HG03558 (cell line): Measurements from ENCODE around the gene CAVIN4.

Source experiments
- ATAC-seq: cut with Tn5 transposase; IDR thresholded peaks from one replicate; pipeline ENCODE4 v1.9.1; 2021; ENCODE audit warnings: moderate number of reproducible peaks; ENCODE audit not compliant: unreplicated experiment; ENCODE audit errors: extremely low read depth

The CAVIN4 gene, protein sequence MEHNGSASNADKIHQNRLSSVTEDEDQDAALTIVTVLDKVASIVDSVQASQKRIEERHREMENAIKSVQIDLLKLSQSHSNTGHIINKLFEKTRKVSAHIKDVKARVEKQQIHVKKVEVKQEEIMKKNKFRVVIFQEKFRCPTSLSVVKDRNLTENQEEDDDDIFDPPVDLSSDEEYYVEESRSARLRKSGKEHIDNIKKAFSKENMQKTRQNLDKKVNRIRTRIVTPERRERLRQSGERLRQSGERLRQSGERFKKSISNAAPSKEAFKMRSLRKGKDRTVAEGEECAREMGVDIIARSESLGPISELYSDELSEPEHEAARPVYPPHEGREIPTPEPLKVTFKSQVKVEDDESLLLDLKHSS

DNA sequence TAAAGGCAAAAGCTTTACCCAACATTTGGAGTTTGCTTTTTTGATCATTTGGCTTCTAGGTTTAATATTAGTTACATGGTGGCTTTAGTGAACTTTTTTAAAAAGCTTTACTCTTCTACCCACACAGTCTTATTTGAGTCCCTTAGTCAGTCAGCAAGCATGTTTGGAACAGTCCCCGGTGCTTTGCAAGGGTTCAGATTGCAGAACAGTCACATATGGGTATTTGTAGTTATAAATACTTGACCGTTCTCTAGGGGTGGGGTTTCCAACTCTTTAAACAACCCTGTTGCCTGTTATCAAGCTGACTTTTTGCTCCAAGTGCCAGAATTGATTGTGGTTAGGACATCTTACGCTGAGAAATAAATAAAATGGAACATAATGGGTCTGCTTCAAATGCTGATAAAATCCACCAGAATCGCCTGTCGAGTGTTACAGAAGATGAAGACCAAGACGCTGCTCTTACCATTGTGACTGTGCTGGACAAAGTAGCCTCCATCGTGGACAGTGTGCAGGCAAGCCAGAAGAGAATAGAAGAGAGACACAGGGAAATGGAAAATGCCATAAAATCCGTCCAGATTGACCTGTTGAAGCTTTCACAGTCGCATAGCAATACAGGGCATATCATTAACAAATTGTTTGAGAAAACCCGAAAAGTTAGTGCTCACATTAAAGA, at the start of gene CAVIN4:
Gene CAVIN4 (plus strand): TSS at position 304 of the 673 bp plus-strand sequence. CDS start 65 bp downstream, at position 369.
- ATAC-seq = no peak

DNA sequence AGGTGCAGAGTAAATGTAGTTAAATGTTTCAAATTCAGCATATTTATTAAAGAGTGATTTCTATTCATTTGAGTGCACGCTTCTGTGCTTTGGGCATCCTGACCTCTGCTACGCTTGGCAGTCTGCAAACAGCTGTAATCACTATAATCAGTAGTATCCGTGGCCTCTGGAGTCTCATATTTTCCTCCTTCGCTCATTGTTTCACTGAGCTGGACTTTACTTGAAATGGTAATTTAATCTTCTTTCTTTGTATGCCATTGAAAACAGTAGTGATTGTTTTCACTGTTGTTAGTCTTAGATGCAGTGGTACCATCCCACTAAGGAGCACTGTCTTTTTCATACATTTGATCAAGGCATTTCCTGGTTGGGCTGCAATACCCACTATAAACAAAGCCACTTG, 43.5 kb upstream of the CAVIN4 start:
- ATAC-seq = no peak

DNA sequence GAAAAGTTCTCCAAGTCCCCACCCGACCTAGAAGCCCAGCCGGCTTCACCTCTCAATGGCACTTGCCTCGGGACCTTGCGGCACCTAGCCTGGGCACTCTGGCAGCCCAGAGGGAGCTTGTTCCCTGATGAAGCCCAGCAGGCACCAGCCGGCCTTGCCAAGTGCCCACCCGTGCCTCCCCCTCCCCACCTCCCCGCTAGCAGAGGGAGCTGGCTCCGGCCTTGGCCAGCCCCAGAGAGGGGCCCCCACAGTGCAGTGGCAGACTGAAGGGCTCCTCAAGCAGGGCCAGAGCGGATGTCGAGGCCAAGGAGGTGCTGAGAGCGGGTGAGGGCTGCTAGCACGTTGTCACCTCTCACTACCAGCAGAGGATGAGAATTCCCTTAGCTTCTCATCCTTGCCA, 37.6 kb upstream of the CAVIN4 start:
- no peak for ATAC-seq

DNA sequence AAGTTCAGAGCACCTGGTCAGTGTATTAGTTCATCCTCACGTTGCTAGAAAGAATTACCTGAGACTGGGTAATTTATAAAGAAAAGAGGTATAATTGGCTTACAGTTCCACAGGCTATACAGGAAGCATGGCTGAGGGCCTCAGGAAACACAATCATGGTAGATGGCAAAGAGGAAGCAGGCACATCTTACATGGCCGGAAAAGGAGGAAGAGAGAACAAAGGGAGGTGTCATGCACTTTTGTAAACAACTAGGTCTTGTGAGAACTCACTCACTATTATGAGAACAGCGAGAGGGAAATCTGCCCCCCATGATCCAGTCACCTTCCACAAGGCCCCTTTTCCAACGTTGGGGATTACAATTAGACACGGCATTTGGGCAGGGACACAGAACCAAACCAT, 28.8 kb upstream of the CAVIN4 start:
- no peak for ATAC-seq

DNA sequence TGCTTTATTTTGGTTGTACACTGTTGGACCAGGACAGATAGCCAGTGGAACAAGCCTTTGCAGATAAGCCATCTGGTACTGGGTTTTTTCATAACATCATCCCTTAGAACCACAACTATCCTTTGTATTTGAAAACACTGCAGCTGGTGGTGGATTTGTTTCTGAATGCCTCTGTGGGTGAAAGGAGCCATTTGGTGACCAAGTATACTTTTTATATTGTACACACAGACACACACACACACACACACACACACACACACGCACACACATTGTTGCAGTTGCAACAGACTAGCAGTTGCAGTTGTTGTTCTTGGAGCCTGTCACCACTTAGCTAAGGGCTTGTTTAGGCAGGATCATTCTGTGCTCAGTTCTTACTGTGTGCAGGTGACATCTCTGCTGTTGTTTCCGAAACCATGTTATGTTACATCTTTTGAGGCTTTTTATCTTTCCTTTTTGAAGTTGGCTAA, 22.9 kb upstream of the CAVIN4 start:
- peak; percentile 17 for ATAC-seq

DNA sequence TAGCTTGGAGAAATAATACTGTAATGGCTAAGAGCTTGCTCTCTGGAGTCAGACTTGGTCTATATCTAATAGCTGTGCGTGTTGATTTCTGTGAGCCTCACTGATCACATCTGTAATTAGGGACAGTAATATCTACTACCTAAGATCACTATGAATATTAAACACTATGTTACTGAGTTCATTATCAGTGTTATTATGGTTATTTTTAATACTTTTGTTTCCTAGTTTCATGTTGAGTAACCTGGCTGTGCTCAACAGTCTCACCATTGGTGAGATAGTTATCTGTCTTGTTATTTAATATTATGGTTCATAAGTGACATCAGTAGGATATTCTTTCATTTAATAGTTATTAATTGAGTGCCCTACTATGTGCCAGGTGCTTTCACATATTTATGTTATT, 22.4 kb upstream of the CAVIN4 start:
- ATAC-seq = peak; percentile 84

DNA sequence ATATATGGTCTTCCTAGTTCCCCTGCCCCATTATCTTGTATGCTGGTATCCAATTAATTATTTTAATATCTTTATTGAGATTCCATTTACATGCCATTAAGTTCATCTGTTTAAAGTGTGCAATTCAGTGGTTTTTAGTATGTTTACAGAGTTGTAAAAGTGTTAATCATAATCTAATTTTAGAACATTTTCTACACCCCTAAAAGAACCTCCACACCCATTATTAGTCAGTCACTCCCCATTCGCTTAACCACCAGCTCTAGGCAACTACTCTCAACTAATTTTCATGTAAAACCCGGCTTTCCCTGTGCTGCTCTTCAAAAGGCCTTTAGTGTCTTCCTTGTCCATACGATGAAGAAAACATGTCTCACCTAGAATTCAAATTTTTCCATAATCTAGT, 20.8 kb upstream of the CAVIN4 start:
- no peak for ATAC-seq

DNA sequence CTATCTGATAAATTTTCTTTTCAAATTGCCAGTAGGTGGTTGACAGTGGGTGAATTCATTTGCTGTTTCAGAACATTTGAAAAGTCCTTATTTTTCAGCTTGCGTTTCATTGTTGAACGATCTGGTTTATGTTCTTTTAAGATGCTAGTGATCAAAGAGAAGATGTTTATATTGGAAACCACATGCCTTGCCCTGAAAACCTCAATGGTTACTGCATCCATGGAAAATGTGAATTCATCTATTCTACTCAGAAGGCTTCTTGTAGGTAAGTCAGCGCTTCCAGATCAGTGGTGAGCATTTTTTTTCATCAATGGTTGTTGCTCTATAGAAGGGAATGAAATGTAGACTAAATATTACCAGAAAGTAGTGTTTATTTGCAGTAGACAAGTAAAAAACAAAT, 16.6 kb upstream of the CAVIN4 start:
- no peak for ATAC-seq

DNA sequence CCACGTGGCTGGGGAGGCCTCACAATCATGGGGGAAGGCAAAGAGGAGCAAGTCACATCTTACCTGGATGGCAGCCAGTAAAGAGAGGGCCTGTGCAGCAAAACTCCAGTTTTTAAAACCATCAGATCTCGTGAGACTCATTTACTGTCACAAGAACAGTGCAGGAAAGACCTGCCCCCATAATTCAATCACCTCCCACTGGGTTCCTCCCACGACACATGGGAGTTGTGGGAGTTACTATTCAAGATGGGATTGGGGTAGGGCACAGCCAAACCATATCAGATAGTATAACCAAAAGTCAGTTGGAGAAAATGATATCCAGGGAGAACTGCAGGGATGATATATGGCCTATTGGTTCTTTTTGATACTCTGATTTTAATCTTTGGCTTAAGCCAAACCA, 10.0 kb upstream of the CAVIN4 start:
- ATAC-seq = no peak

DNA sequence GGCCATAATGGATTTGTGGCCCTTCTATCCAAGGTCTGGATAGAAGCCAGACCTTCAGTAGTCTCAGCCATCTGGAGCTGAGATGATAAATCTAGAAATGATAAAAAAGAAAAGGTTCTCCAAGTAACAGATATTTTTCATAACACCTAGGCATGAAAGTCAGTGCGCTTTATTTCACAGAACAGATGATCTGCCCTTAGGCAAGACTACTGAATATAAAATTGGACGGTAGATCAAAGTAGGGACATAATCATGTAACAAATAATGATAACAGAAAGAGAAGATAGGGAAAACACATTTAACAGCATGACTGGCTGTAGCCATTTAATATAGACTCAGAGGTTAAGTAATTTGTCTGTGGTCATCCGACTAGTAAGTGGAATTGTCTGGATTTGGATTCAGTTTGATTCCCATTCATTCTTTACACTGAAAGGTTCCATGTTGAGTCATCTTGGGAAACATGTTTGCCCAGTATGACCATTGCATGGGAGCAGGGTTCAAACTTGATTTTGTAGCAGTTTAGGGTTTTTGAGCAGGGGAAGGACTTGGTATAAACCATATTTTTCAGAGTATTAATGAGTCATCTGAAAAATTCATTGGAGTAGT, 4.1 kb upstream of the CAVIN4 start:
- no peak for ATAC-seq

DNA sequence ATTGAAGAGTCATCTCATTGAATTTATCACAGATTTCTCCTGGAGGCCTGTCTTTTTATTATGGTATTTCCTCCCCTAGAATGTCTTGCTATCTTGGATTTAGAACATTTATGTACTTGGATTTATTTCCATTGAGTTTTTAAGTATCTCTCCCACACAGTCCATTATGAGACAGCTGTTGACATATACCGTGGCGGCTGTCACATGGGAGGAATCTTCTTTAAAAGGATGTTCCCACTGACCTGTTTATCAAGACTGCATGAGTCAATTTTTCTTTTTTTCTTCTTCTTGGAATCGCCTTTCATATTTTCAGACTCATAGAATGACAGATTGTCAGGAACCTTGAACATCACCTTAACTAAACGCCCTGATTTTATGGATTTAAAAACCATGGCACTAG, 2.9 kb upstream of the CAVIN4 start:
- ATAC-seq = no peak

DNA sequence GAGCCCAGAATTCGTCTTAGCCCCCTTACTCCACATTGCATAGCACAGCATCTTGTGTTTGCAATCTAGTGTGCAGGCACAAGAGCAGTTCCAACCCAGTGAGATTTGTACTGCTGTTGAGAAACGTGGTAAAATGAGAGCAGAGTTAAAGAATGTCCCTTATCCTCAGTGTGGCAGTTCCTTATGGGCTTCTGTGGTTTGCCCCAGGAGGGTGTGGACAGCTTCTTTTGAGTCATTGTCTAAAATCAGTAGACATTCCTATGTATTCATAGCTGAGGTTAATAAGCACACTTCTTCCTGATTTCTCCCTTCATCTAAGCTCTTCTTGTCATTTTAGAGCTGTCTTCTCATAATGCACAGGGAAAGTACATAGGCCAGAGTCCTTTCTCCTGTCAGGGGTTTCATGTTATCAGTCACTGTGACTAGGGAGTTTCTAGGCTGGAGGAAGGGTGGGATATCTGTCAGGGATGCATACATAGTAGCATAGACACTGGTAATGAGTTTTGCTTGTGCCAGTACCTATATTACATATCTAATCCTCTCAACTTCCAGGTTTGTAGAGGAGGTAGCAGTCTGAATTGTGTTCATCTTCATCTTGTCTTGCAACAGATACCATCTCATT, 2.0 kb upstream of the CAVIN4 start:
- ATAC-seq = no peak

DNA sequence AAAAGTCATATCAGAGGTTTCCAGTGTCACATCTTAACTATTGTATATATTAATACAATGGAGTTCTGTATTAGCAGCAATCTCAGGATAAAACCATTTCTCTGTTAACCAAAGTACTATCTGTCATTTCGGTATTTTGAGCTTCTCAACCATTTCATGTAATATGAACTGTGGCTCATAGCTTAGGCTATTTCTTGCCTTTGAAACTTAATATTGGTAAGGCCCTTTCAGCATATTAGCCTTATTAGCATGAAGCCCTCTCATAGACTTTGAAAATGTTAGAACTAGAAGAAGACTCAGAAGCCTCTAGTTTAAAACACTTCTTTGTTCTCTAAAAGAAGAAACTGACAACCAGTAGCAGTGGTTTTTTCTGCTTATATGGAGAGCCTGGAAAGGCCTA, 731 bp downstream of the CAVIN4 start:
- ATAC-seq = no peak

DNA sequence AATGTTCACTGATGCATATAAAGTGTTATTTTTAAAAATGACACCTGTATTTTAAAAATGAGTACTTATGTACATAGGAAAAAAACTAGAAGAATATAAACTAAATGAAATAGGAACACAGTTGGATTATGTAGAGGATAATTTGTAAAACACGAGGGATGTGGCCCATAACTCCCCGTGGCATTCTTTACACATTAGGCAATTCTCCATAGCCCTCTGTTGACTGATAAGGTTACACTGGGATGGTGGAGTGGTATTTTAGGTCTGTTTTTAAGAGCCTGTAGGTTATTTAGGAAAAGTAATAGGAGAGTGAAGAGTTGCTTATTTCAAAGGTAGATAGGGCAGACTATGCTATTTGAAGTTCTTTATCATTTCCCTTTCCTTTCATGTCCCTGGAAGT, 1.8 kb downstream of the CAVIN4 start:
- no peak for ATAC-seq

DNA sequence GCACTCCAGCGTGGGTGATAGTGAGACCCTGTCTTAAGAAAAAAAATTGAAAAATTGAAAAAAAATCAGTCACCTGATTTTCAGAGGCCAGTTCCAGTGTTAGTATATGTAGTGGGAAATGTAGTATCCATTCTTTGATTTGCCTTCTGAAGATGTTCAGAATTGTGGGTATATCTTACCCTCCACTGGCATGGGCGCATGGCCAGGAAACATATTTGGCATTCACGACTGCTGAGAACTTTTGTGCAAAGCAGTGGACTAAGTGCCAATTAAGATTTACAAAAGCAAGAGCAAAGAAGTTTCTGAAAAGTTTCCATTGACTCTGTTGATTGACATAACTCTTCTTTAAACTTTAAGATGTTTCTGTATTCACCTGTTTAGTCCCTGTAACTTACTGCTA, 2.4 kb downstream of the CAVIN4 start:
- no peak for ATAC-seq

DNA sequence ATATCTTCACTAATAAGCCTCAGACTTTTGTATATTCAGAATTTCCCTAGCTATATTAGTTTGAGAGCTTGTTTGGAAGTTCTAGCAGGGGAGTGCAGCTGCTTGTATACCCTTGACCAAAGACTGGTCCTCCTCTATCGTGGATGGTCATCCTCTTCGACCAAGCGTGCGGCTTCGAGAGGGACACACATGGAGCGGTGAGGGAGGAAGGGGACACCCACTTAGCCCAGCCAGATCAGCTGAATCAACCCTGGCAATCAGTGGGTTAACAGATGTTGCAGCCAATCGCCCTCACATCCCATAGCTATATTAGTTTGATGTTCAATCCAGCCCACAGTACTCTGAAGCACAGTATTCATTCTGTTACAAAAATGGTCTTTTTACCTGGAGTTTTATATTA, 3.2 kb downstream of the CAVIN4 start:
- ATAC-seq = no peak

DNA sequence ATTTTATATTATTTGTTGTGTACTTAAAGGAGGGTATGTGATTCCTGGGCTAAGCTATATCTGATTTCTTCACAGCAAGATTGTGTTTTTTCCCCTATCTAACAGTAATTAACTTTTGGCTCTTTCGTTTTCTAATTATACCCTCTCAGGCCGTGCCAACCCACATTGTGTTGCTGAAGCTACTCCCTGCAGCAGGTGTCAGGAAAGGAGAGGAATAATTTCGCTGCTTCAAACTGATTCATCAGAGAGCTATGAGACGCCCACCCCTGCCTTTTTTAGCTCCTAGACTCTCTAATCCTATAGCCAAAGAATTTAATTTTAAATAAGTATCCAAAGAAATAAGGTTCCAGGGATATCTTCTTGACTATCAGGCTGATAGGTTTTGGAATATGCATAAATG, 3.8 kb downstream of the CAVIN4 start:
- no peak for ATAC-seq

DNA sequence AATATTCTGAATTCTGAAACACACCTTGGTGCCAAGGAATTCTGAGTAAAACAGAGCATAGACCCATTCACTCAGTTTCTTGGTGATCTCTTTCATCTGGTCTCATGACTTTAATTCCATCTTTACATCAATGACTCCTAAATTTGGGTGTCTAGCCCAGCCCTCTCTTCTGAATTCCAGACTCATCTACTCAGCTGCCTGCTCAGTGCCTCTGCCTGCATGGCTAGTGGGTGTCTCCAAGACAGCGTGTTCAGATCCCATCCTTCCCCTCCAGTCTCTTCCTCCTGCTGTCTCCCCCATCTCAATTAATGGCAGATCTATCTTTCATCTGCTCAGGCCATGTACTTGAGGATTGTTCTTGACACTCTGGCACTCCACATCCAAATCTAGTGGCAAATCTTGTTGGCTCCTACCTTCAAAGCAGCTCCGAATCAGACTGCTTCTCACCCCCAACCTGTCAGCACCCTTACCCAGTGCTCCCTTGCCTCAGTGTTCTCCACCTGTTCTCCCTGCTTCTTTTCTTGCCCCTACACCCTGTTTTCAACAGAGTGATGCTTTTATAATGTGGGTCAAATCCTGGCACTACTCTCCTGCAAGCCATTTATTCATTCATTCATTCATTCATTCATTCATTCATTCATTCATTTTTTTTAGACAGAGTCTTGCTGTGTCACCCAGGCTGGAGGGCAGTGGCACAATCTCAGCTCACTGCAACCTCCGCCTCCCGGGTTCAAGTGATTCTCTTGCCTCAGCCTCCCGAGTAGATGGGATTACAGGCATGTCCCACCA, 5.3 kb downstream of the CAVIN4 start:
- ATAC-seq = no peak

DNA sequence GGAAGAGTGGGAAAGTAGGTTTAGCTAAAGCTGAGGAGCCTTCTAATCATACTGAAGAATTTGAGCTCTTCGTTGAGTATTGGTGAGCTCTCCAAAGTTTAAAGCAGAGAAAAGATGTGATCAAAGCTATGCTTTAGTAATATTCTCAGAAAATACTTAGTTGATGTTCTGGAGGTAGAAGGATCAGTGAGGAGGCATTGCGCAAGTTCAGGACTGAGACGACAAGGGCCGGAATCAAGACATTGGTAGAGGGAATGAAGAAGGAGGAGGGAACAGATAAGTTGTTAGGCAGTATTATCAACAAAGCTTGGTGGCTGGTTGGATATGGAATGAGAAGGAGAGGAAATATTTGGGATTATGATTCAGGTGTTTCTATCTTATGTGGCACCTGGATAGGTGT, 7.1 kb downstream of the CAVIN4 start:
- no peak for ATAC-seq

DNA sequence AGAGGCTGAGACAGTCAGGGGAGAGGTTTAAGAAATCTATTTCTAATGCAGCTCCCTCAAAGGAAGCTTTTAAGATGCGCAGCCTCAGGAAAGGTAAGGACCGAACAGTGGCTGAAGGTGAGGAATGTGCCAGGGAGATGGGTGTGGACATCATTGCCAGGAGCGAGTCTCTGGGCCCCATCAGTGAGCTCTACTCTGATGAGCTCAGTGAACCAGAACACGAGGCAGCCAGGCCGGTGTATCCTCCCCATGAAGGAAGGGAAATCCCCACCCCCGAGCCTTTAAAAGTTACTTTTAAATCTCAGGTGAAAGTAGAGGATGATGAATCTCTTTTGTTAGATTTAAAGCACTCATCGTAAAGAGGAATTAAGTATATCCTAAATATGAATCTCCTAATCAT, 8.2 kb downstream of the CAVIN4 start:
- no peak for ATAC-seq
